SK-N-MC (cell line): ENCODE results near the gene PDE9A.

Experiments
- EZH2 ChIP-seq: fragments of 200-600 bp; sonication (generic); IDR thresholded peaks from one replicate; pipeline ENCODE4 v1.6.1; 2017; ENCODE audit warnings: antibody characterized with exemption
- FOXP2 ChIP-seq: optimal IDR thresholded peaks from 2 replicates; pipeline ENCODE3; 2011; ENCODE audit warnings: mild to moderate bottlenecking, moderate library complexity; ENCODE audit not compliant: insufficient read depth; ENCODE audit errors: extremely low read length, control extremely low read depth
- POLR2AphosphoS5 ChIP-seq: IDR thresholded peaks from 2 replicates; pipeline ENCODE4 v1.6.1; 2012; ENCODE audit warnings: mild to moderate bottlenecking, low read depth, low read length, borderline replicate concordance

GRCh38 chr21:42684109-42684916, 30.9 kb downstream of the PDE9A start:
- no peak for TF ChIP-seq POLR2AphosphoS5
- TF ChIP-seq EZH2 = no peak
- TF ChIP-seq FOXP2 = no peak
